Measurements from ENCODE around the gene CLSTN3. TPM values are rescaled to one million over a fixed set of nuclear protein-coding genes. Genes with fewer than 3 reads are reported as not detected.
A peak's percentile ranks its signal among the peaks of the same experiment; 100 is the strongest.

Gene CLSTN3
- 57.8 and 60.7 TPM in 2 replicates for total RNA-seq

DNA sequence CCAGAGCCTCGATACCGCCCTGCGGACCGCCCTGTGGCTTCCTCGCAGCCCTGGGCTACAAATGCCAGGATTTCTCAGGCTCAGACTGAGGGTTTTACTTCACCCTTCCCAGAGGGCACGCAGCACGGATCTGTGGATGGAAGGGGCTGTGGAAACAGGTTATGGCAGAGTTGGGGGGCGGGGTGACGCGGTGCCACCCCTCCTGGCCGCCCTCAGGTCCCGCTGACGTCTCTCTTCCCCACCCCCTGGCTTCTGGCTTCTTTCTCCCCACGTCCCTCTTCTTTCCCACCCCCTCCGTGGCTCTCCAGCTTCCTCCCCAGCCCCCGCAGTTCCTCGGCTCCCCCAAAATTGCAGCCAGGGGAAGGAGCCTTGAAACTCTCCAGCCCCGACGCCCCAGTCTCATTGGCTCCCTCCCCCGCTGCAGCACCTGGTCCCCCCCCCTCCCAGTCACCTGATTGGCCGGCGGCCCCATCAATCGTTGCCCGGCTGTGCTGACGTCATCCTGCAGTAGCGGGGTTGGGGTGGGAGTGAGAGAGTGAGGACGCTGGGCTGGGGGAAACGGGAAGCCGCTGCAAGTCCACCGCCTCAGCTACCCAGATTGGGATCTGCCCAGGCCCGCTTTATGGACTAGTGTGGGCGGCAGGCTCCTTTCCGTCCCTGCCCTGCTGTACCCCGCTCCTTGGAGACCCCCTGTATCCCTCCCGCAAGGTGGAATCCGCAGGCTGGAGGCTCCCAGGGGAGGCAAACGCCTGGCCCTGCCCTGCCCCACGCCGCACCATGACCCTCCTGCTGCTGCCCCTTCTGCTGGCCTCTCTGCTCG, at the start of gene CLSTN3:
TSS of gene CLSTN3 (plus strand) at position 500 of the 820 bp plus-strand sequence. CDS start at position 778, 278 bp downstream.
- Mint-ChIP-seq H3K27ac (peak within 1 kb of the TSS; percentile 93), H3K27me3 (ENCODE audit: low read depth) (no peaks in the 10 kb centered on the region), H3K4me3 (ENCODE audit: low read depth) (peak within 1 kb of the TSS; percentile 98), H3K9me3 (no peaks in the 10 kb centered on the region), H3K36me3 (ENCODE audit: low read depth) (peaks cover 32% of the 10 kb centered on the region), H3K4me1 (ENCODE audit: low read depth) (peaks cover 28% of the 10 kb centered on the region)
- DNase-seq (ENCODE audit: low spot score) = peak; percentile 80
- intact Hi-C loops (cut with micrococcal nuclease) = loop anchor here (2.0 kb wide), 1 partner anchor 59 kb away; the partner anchor contains the start of gene PEX5

DNA sequence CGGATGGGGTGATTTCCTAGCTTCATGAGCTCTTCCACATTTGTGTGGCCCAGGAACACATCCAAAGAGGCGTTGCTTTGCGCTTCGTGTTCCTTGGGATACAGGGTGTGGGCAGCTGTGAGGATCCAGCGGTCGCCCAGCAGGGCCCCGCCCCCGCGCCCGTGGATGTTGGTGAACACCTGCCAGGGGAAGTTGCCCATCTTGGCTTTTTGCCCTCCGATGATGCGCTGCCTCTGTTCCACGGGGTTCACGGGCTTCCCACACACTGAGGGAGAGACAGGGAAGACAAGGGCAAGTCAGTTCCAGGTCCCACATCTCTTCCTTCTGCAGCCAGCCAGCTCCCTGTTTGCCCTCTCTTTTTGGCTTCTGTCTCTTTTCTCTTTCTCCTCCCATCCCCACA, 49.1 kb upstream of the CLSTN3 start:
- DNase-seq (ENCODE audit: low spot score) = no peak
- Mint-ChIP-seq H3K36me3 (ENCODE audit: low read depth) (peaks cover 5% of the 10 kb centered on the region), H3K27ac (no peak overlapping the region), H3K4me1 (ENCODE audit: low read depth) (no peaks in the 10 kb centered on the region), H3K4me3 (ENCODE audit: low read depth) (no peak overlapping the region), H3K9me3 (peaks cover 6% of the 10 kb centered on the region), H3K27me3 (ENCODE audit: low read depth) (peaks cover 5% of the 10 kb centered on the region)
- intact Hi-C loops (cut with micrococcal nuclease) = no loop called here

DNA sequence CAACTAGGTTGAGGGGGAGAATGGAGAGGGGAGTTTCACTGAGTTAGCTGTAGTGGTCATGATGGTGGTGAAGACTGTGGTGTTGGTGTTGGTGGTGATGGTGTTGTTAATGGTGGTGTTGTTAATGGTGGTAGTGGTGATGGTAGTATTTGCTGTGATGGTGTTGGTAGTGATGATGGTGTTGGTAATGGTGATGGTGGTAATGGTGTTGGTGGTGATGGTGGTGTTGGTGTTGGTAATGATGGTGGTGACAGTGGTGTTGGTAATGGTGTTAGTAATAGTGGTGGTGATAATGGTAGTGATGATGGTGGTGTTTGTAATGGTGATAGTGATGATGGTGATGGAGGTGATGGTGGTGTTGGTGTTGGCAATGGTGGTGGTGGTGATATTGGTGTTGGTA, 47.0 kb upstream of the CLSTN3 start:
- intact Hi-C loops (cut with micrococcal nuclease) = no loop called here
- H3K9me3 Mint-ChIP-seq = peaks cover 6% of the 10 kb centered on the region
- peaks cover 5% of the 10 kb centered on the region for H3K36me3 Mint-ChIP-seq (ENCODE audit: low read depth)
- DNase-seq (ENCODE audit: low spot score) = no peak
- H3K4me3 Mint-ChIP-seq (ENCODE audit: low read depth) = no peak overlapping the region
- H3K27ac Mint-ChIP-seq = no peak overlapping the region
- no peaks in the 10 kb centered on the region for H3K27me3 Mint-ChIP-seq (ENCODE audit: low read depth)
- H3K4me1 Mint-ChIP-seq (ENCODE audit: low read depth) = no peaks in the 10 kb centered on the region

DNA sequence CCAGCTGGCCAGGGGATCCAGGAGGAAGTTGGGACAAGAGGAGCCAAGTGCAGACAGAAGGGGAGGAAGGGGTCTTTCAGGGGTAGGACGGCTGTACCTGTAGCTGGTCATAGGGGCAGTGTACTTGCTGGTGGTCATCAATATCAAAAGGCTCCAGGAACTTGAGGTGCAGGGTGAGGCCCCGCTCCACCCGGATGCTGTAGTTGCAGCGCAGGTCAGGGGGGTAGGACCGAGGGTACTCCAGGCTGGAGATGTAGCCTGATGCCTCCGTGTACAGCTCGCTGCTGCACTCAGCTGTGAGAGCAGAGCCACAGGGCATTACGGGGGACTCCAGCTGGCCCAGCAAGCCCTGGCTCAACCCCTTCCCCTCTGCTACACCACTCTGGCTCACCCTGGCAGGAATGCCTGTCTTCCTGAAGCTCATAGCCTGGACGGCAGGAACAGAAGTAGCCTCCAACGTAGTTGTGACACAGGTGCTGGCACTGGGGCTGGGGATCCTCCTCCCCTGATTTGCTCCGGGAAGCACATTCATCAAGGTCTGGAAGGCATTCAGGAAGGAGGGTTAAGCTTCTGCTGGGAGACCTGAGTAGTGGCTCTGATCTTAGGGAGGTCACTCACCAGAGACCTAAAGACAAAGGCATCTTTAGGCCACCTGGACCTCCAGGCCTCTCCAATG, 40.8 kb upstream of the CLSTN3 start:
- no peaks in the 10 kb centered on the region for H3K27me3 Mint-ChIP-seq (ENCODE audit: low read depth)
- H3K27ac Mint-ChIP-seq = no peak overlapping the region
- intact Hi-C loops (cut with micrococcal nuclease) = no loop called here
- no peak for DNase-seq (ENCODE audit: low spot score)
- H3K4me3 Mint-ChIP-seq (ENCODE audit: low read depth) = no peak overlapping the region
- peaks cover 6% of the 10 kb centered on the region for H3K4me1 Mint-ChIP-seq (ENCODE audit: low read depth)
- no peaks in the 10 kb centered on the region for H3K9me3 Mint-ChIP-seq
- H3K36me3 Mint-ChIP-seq (ENCODE audit: low read depth) = no peaks in the 10 kb centered on the region

DNA sequence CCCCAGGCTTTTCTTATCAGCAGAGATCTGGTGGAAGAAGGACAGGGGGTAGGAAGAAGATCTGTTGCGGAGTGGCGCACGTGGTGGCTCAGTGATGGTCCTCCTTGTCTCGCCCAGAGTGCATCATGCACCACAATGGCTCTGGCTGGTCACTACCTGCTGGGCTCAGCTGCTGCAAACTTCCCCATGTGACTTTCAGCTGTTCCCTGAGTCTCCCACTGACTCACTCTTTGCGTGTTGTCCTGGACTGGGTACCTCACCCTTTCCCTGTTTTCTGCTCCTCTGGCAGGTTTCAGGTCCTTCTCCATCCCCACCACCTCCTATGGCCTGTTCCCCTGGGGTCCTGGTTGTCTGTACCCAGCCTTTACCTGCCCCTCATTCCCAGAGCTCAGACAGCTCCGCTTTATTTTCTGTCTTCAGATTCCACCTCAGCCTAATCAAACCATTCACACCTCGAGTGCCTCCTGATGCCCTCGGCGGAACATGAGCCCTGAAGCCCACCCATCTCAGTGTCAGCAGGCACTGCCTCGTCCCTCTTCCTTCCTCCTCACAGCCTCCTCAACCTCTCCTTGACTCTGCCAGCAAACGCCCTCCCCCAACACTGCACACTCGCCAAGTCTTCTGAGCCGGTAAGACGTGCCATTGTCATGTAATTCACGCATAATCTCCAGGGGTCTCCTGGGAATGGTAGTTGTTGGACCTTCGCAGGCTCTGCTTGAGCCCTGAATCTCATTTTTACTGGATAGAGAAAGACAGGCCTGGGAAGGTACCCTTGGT, 39.8 kb upstream of the CLSTN3 start:
- Mint-ChIP-seq H3K9me3 (no peaks in the 10 kb centered on the region), H3K4me3 (ENCODE audit: low read depth) (no peak overlapping the region), H3K27ac (no peak overlapping the region), H3K36me3 (ENCODE audit: low read depth) (no peaks in the 10 kb centered on the region), H3K4me1 (ENCODE audit: low read depth) (peaks cover 6% of the 10 kb centered on the region), H3K27me3 (ENCODE audit: low read depth) (no peaks in the 10 kb centered on the region)
- no peak for DNase-seq (ENCODE audit: low spot score)
- intact Hi-C loops (cut with micrococcal nuclease) = no loop called here

DNA sequence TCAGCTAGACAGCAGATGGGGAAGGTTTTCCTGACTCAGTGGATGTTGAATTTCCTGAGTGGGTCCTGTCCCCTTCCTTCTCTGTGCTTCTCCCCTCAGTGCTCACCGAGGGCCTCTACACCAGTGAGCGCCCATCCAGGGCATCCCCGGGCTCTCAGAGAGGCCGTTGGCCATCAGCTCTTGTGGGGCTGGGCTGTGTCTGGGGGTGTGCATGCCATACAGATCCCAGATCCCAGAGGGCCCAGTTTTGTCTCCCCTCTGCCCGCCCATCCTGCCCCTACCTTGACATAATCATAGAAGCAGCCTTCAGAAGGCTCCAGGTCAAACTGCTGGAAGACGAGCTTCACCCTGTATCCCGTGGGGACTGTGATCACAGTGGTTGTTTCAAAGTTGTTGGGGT, 39.0 kb upstream of the CLSTN3 start:
- intact Hi-C loops (cut with micrococcal nuclease) = no loop called here
- Mint-ChIP-seq H3K4me1 (ENCODE audit: low read depth) (peaks cover 6% of the 10 kb centered on the region), H3K36me3 (ENCODE audit: low read depth) (no peaks in the 10 kb centered on the region), H3K4me3 (ENCODE audit: low read depth) (no peak overlapping the region), H3K27me3 (ENCODE audit: low read depth) (no peaks in the 10 kb centered on the region), H3K9me3 (no peaks in the 10 kb centered on the region), H3K27ac (no peak overlapping the region)
- DNase-seq (ENCODE audit: low spot score) = no peak

DNA sequence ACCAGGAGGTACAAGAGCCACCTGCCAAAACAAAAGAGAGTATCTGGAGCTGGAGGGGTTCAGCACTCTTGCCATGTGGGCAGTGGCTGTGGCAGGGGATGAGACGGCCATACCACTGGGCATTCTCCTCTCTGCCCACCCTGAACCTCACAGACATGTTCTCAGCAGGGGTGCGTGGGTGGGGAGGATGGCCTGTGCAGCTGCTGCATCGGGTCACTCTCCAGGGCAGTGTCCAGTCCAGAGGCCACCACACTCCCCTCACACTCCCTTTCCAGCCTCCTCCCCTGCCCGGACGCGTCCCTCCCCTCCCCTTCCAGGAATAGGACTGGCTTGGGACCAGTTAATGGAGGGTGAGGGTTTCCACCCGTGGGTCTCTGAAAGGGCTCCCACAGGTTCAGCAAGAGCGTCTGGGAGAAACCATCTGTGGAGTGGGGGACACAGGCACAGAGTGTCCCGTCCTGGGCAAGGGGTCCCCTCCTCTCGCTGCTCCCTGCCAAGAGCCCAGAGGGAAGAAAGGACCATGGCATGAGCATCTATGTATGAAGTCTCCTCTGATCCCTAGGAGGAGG, 38.4 kb upstream of the CLSTN3 start:
- no peaks in the 10 kb centered on the region for H3K27me3 Mint-ChIP-seq (ENCODE audit: low read depth)
- H3K27ac Mint-ChIP-seq = peak overlapping the region; percentile 63
- peaks cover 6% of the 10 kb centered on the region for H3K4me1 Mint-ChIP-seq (ENCODE audit: low read depth)
- H3K36me3 Mint-ChIP-seq (ENCODE audit: low read depth) = no peaks in the 10 kb centered on the region
- intact Hi-C loops (cut with micrococcal nuclease) = loop anchor here (1.0 to 2.0 kb wide), 2 partner anchors 73 to 167 kb away; partner anchors contain the start of gene LPCAT3
- no peak for DNase-seq (ENCODE audit: low spot score)
- peak overlapping the region; percentile 75 for H3K4me3 Mint-ChIP-seq (ENCODE audit: low read depth)
- no peaks in the 10 kb centered on the region for H3K9me3 Mint-ChIP-seq

DNA sequence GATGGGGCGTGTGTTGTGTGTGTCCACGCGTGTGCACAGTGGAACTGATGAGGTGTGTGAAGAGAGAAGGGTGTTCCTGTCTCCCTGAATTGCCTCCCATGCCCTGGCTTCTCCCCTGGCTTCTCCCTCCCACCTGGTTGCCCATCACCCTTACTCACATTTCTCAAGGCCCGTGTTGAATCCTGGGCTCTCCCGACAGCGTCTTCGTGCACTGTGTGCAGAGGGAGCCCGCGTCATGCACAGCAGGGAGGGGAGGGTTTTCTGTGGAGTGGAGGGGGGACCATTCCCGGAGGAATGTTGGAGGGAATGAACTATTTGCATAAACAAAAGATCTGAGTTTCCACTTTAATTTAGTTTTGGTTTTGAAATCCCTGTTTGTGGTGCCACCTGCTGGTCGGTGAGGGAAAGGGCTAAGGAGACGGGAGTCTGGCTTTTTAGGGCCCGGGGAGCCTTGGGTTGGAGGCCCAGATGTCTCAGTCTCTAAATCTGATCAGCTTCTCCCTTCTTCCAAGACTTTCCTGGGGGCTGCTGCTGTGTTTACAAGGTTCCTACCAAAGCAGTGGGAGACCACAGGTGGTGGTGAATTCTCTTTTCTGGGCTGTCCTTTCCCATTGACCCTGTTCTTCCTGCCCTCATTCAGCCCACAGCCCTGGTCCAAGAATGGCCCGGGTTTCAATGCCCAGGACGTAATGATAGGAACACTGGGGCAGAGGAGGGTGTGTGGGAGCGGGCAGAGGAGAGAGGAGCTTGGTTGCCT, 37.8 kb upstream of the CLSTN3 start, which contains the start of gene C1R:
TSS of gene C1R (minus strand) at position 217 of the 757 bp plus-strand sequence. CDS start at position 160, 57 bp downstream.
- Mint-ChIP-seq H3K27ac (peak within 1 kb of the TSS; percentile 63), H3K9me3 (no peaks in the 10 kb centered on the region), H3K27me3 (ENCODE audit: low read depth) (no peaks in the 10 kb centered on the region), H3K4me1 (ENCODE audit: low read depth) (peaks cover 6% of the 10 kb centered on the region), H3K36me3 (ENCODE audit: low read depth) (no peaks in the 10 kb centered on the region), H3K4me3 (ENCODE audit: low read depth) (peak within 1 kb of the TSS; percentile 75)
- peak; percentile 45 for DNase-seq (ENCODE audit: low spot score)
- intact Hi-C loops (cut with micrococcal nuclease) = loop anchor here (1.0 to 2.0 kb wide), 2 partner anchors 74 to 168 kb away; partner anchors contain the start of gene LPCAT3

DNA sequence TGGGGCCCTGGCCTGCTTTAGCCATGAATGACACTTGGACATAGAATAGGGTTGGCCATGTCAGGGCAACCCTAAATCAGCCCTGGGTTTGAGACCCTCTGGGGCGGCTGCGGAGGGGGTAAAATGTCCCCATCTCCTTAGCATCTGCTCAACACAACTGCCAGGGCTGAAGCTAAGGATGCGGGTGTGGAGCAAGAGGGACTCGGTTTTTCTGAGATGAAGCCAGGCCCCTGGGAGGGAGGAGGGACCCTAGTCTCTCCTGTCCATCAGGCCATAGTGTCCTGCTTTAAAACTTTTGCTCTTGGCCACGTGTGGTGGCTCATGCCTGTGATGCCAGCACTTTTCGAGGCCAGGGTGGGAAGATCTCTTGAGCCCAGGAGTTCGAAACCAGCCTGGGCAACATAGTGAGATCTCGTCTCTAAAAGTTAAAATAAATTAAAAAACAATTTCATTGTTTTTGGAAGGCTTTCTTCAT, 37.1 kb upstream of the CLSTN3 start:
- Mint-ChIP-seq H3K27me3 (ENCODE audit: low read depth) (no peaks in the 10 kb centered on the region), H3K9me3 (no peaks in the 10 kb centered on the region), H3K27ac (no peak overlapping the region), H3K4me1 (ENCODE audit: low read depth) (peaks cover 6% of the 10 kb centered on the region), H3K4me3 (ENCODE audit: low read depth) (no peak overlapping the region), H3K36me3 (ENCODE audit: low read depth) (peaks cover 3% of the 10 kb centered on the region)
- no peak for DNase-seq (ENCODE audit: low spot score)
- intact Hi-C loops (cut with micrococcal nuclease) = loop anchor here (1.0 to 2.0 kb wide), 2 partner anchors 75 to 168 kb away; partner anchors contain the start of gene LPCAT3

DNA sequence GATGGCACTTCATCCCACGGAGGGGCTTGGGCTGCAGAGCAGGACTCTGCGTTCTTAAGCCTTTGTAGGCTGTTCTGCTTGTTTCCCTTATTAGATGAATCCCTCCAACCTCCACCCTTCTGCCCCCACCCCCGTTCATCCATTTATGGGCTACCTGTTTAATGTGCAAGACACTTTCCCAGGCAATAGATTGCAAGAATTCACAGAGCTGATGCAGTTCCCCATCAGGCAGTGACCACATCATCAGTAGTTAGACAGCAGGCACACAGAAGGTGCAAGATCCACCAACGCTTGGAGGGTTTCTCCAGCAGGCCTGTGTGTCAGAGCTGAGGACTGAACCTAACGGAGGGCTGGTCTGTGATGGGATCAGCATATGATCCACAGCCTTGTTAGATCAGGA, 36.7 kb upstream of the CLSTN3 start:
- H3K36me3 Mint-ChIP-seq (ENCODE audit: low read depth) = peaks cover 8% of the 10 kb centered on the region
- intact Hi-C loops (cut with micrococcal nuclease) = loop anchor here (2.0 kb wide), 1 partner anchor 169 kb away; no protein-coding TSS in a partner anchor
- no peaks in the 10 kb centered on the region for H3K27me3 Mint-ChIP-seq (ENCODE audit: low read depth)
- no peaks in the 10 kb centered on the region for H3K9me3 Mint-ChIP-seq
- no peak overlapping the region for H3K27ac Mint-ChIP-seq
- no peak overlapping the region for H3K4me3 Mint-ChIP-seq (ENCODE audit: low read depth)
- DNase-seq (ENCODE audit: low spot score) = no peak
- peaks cover 6% of the 10 kb centered on the region for H3K4me1 Mint-ChIP-seq (ENCODE audit: low read depth)

DNA sequence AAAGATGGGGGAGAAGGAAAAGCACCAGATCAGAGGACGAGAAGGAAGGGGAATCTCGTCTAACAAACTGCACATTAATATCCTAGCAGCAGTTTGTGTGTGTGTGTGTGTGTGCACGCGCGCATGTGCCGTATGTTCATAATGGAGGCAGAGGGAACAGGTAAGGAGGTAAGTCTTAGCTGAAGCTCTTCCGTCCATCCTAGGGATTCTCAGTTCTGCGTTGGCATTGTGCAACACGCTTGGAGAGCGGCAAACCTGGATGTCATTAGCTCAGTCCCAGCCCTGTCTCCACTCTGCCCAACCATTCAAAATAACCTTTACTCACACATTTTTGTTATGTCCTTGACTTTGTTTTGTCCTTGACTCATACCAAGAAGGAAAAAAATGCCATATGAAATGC, 36.3 kb upstream of the CLSTN3 start:
- H3K4me1 Mint-ChIP-seq (ENCODE audit: low read depth) = peaks cover 6% of the 10 kb centered on the region
- intact Hi-C loops (cut with micrococcal nuclease) = loop anchor here (2.0 kb wide), 1 partner anchor 169 kb away; no protein-coding TSS in a partner anchor

More for the DNA sequence above, 36.3 kb upstream of the CLSTN3 start:
- Mint-ChIP-seq H3K27ac (no peak overlapping the region), H3K9me3 (no peaks in the 10 kb centered on the region), H3K27me3 (ENCODE audit: low read depth) (no peaks in the 10 kb centered on the region), H3K4me3 (ENCODE audit: low read depth) (no peak overlapping the region), H3K36me3 (ENCODE audit: low read depth) (peaks cover 11% of the 10 kb centered on the region)
- no peak for DNase-seq (ENCODE audit: low spot score)
